ENCODE results near the gene KNSTRN.

KNSTRN gene, protein sequence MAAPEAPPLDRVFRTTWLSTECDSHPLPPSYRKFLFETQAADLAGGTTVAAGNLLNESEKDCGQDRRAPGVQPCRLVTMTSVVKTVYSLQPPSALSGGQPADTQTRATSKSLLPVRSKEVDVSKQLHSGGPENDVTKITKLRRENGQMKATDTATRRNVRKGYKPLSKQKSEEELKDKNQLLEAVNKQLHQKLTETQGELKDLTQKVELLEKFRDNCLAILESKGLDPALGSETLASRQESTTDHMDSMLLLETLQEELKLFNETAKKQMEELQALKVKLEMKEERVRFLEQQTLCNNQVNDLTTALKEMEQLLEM

DNA sequence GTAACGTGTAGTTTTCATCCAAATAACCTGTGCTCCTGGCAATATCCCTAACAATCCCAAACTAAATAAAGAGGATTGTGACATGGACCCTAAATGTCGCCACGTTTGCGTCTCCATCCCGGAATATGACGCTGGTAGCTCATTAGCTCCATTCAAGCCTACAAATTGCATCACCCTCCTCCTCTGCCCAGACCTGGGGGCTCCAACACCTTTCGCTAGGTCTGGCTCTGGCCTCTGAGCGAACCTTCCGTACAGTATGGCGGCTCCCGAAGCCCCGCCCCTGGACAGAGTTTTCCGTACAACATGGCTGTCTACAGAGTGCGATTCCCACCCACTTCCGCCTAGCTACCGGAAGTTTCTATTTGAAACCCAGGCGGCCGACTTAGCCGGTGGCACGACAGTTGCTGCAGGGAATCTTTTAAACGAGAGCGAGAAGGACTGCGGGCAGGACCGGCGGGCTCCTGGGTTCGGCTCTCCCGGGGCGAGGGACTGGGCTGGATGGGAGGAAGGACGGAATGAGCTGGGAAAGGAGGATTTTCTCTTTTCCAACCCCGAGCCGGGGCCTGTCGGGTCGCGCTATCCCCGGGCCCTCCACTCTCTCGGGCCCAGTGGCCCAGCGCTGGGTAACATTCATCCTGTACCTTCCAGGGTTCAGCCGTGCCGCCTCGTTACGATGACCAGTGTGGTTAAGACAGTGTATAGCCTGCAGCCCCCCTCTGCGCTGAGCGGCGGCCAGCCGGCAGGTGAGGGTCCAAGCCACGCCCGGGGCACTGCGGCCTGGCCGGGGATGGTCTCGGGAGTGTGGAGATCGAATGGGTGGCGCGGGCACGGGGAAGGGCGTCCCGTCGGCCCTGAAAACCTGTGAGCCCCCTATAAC lies at the start of gene KNSTRN:
Gene KNSTRN (plus strand): TSS at position 142 of the 877 bp plus-strand sequence. CDS start 115 bp downstream, at position 257.
- peak; percentile 91 for DNase-seq
- in situ Hi-C loops (cut with HindIII; ENCODE audit: low pct_ligation_motif_present, low pct_unique_long_range_greater_than_20kb, low sequenced_read_pairs) = no loop called here

DNA sequence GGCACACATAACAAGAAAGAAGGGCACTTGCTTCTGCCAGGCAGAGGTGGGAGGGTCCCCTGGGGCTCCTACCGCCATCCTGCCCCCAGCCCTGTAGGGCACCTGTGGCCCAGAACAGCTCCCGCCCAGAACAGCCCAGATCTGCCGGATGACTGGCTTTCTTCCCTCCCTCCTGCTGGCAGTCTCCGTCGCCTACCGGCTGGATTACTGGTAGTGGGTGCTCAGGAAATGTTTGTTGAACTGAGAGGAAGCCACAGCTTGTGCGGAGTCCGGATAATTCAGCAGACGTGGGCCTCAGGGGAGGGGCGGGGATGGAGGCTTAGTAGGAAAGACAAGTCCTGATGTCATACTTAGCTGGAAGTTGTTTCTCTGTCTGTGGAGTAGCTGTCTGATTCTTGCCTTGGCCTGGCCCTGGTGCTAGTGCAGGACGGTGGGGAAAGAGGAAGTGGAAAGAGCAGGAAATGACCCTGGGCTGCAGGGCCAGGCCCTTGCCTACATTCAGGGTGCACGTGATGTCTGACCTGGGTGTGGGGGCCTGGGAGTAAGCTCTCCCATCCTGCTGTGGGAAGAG lies 48.5 kb upstream of the KNSTRN start:
- in situ Hi-C loops (cut with HindIII; ENCODE audit: low pct_ligation_motif_present, low pct_unique_long_range_greater_than_20kb, low sequenced_read_pairs) = no loop called here
- no peak for DNase-seq

DNA sequence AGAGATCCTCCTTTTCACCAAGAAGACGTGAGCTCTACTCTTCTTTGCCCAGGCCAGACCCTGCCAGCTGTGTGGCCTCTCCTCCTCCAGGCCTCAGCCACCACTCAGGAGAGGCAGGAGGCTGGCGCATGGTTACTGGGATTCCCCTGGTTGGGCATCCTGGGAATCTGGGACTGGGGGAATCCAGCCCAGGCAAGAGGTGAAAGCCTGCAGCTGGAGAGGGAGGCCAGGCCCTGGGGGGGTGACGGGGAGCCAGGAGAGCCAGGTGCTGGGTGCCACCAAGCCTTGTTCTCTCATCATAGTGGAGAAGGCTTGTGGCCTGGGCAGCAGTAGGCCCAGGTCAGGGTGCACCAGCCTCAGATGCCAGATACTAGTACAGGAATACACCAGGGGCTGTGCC lies 48.0 kb upstream of the KNSTRN start:
- in situ Hi-C loops (cut with HindIII; ENCODE audit: low pct_ligation_motif_present, low pct_unique_long_range_greater_than_20kb, low sequenced_read_pairs) = no loop called here
- no peak for DNase-seq

DNA sequence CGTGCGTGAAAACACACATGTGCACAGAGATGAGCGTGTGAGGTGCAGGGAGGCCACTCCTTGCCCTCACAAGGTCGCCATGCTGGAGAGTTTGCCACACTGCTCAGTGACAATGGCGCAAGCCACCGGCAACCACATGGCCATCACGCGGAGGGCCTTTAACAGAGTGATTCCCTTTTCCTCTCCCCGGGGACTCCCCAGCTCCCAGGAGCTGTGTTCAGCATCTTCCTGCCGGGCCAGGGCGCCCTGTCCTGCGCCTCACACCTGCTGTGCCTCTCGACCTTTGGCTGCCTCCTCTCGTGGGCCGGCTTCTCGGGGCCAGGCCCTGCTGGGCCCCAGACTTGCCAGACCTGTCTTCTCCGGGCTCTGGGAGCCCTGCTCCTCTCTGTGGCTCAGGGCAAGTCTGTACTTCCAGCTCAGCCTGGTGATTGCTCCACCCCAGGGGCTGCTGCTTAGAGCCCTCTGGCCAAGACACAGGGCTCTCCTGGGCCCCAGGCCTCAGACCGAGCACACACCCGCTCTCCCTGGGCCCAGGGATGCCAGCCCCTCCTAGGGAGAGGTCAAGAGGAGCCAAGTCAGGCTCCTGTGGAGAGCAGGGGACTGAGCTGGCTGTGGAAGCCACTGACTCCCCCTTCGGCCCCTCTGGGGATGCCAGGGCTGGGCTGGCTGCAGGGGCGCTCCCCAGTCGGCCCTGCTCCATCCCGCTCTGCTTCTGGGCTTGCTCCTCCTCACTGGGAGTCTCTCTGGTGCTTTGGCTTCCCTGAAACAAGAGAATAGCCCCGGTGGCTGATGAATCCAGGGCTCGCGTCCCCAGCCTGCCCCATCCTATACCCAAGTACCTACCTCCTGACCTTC lies 47.4 kb upstream of the KNSTRN start:
- no peak for DNase-seq
- in situ Hi-C loops (cut with HindIII; ENCODE audit: low pct_ligation_motif_present, low pct_unique_long_range_greater_than_20kb, low sequenced_read_pairs) = no loop called here

DNA sequence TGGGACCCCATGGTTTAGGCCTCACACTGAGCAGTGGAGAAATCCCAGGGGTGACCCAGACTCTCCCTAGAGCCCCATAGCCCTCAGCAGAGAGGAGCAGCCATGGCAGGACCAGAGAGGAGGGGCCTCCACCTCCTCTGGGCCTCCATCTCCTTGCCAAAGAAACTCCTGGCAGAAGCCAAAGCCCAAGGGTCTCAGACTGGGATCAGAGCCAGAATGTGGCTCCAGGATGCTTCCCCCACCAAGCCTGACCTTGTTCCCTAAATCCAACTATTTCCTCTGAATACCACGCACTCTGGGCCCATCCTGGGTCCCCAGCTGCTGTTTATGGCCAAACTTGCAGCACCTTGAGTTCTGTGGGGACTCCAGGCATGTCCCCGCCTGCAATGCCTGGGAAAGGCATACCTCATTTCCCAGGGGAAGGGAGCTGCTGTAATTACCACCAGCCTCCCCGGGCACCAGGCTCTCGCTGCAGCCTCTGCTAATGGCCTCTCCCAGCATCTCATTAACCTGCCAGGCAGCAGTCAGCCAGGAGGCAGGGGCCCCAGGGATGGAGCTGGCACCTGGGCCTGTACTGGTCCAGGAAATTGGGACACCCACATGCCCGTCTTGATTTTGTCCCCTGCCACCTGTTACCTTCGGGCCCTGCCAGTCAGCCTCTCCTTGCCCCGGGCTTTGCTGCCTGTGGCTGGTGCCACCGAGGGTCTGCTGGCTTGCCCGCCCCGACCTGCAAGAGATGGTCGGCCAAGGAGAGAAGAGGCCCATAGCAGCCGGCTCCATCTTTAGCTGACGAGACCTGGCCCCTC lies 46.4 kb upstream of the KNSTRN start:
- no peak for DNase-seq
- in situ Hi-C loops (cut with HindIII; ENCODE audit: low pct_ligation_motif_present, low pct_unique_long_range_greater_than_20kb, low sequenced_read_pairs) = no loop called here

DNA sequence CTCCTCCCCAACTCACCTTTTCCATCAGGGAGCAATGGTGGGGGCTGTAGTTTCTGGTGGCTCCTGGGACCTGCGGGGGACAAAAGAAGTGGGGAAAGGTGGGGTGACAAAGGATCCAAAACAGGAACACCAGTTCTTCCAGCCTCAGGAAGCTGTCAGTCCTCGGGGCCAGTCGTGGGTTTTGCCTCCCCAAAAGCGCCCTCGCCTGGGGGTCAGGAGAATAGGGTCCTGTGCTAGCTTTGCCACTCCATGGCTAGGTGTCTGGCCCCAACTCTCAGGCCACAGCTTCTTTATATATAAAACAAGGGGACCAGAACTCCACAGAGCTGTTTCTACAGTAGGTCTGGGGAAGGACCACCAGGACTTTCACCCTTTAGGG lies 45.8 kb upstream of the KNSTRN start:
- in situ Hi-C loops (cut with HindIII; ENCODE audit: low pct_ligation_motif_present, low pct_unique_long_range_greater_than_20kb, low sequenced_read_pairs) = no loop called here
- DNase-seq = no peak

DNA sequence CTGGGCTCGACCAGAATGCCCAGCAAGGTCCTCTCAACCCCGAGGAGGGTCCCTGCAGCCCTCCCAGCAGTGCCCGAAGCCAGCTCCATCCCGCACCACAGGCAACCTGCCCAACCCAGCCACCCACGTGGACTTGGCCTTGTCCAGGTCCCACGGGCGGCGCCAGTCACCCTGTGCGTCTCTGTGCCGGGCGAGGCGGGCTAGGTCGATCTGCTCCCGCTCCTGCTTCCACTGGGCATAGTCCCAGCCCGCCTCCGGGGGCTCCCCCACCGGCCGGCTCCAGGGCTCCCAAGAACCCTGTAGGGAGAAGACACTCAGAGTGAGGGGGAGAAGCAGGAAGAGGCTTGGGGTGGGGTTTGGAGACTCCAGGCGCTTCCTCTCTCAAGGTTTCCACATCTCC lies 44.9 kb upstream of the KNSTRN start:
- no peak for DNase-seq
- in situ Hi-C loops (cut with HindIII; ENCODE audit: low pct_ligation_motif_present, low pct_unique_long_range_greater_than_20kb, low sequenced_read_pairs) = no loop called here

DNA sequence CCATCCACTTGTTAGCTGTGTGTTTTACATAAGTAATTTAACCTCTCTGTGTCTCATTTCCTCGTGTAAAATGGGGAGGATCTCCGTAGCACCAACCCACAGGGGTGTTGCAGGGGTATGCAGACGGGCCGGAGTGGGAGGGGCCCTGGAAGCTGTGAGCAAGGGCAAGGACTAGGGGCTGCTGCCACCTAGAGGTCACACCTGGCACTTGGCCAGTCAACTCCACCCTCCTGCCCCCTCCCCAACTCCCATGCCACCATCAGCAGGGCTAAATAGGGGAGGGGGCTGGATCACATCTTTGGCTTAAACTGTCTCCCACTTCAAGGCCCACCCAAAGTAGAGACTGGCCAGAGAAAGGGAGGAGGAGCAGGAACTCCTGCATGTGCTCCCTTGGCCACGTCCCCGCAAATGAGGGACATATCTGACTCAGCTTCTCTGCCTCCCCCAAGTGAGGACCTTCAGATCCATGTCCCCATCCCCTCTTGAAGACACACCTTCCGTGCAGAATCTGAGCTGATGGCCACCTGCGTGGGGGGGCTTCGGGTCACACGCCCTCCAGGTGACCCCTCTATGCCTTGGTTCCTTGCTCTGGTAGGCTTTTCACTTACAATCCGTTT lies 44.4 kb upstream of the KNSTRN start:
- in situ Hi-C loops (cut with HindIII; ENCODE audit: low pct_ligation_motif_present, low pct_unique_long_range_greater_than_20kb, low sequenced_read_pairs) = no loop called here
- peak; percentile 74 for DNase-seq

DNA sequence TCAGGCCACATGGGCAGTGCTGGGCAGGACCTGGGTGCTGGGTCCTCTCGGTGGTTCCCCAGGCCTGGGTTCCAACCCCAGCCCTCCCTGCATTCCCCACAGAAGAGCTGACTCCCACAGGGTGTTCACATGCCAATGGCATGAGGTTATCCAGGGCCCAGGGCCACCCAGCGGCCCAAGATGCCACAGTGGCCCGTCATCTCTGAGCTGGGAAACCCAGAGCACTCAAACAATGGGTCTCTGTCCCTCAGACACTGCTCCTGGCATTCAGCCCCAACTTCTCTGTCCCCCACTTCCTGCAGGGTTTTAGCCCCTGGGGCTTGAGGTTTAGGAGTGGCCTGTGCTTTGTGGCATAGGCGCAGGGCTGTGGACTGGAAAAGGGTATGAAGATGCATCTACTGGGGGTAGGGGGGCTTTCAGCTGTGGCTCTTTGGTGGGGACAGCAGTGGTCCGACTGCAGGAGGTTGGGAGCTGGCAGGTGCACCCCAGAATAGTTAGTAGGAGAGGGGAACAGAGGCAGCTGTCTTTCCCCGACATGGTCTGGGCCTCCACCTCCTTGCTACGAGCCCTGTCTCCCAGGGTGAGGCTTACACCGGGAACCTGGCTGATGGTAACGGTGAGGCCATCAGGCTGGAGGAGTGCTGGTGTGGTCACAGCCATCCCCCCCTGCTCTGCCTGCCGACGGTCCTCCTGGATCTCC lies 43.5 kb upstream of the KNSTRN start:
- in situ Hi-C loops (cut with HindIII; ENCODE audit: low pct_ligation_motif_present, low pct_unique_long_range_greater_than_20kb, low sequenced_read_pairs) = no loop called here
- peak; percentile 92 for DNase-seq

DNA sequence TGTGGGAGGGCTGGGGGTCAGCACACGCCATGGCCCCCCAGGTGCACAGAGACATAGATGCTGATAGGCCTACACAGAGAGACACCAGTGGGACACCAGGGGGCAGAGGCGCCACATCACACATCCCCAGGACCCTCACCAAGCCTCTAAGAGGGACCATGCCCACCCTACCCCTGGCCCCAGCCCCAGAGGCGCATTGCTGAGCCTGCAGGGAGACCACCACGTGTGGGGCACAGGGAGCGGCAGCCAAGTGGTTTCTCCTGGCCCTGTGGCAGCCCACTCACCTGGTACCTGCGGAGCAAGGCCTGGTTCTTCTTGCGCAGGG lies 42.9 kb upstream of the KNSTRN start:
- in situ Hi-C loops (cut with HindIII; ENCODE audit: low pct_ligation_motif_present, low pct_unique_long_range_greater_than_20kb, low sequenced_read_pairs) = no loop called here

DNA sequence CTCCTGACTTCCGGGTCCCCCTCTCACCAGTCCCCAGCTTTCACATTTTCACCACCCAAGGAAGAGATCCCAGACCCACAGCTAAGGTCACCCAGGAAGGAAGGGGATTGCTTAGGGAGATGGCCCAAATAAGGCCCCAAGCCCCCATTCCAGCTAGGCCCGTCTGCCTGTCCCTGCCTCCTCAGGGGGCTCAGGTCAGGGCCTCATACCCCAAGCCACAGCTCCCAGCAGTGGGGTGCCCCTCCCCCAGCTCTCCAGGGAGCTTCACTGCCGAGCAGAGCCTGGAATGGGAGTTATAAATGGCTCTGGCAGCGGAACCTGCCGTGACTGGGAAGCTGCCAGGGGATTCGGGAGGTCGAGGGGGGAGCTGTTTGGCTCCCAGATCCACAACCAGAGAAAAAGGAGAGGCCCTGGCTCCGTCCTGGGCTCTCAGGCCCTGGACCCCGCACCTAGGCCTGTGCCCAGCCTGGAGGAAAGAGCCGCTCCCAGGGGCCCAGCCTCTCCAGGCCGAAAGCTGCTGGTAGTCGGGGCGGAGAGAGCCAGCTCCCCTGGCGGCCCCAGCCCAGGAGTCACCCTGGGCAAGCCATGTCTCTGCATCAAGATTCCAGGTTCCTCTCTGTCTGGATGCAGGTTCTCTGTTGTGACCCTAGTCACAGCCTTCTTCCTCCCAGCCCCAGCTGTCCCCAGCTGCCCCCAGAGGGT lies 42.3 kb upstream of the KNSTRN start:
- in situ Hi-C loops (cut with HindIII; ENCODE audit: low pct_ligation_motif_present, low pct_unique_long_range_greater_than_20kb, low sequenced_read_pairs) = no loop called here
- DNase-seq = peak; percentile 55

More for the DNA sequence above, 42.9 kb upstream of the KNSTRN start:
- DNase-seq = no peak

DNA sequence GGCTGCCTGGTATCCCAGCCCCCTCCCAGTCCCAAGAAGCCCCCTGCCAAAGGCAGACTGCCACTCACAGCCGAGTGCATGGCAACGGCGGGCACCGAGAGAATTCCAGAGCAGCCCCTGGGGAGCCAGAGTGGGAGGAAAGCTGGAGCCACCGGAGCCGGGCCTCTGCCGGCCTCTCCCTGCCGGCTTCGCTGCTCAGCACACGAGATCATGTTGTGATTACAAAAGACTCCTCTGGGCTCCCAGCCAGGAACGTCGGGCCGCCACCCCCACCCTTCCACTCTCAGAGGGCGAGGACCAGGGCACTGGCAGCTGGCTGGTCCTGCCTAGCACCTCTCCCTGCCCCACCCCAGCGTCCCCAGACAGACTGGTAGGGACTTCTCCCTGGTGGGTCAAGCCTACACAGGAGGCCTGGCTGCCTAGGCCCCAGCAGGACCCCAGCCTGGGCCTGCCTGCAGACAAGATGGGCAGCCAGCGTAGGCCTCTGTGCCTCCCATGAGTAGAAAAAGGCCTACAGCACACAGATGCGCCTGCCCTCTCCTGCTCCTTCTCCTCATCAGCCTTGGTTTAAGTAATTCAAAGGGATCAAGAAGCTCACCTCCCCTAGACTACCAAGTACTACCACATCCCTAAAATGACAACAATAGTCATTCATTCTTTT lies 41.7 kb upstream of the KNSTRN start, which contains the start of gene CCDC9B:
Gene CCDC9B (minus strand): TSS at position 200 of the 661 bp plus-strand sequence. CDS start 120 bp downstream, at position 80.
- DNase-seq = peak; percentile 80
- in situ Hi-C loops (cut with HindIII; ENCODE audit: low pct_ligation_motif_present, low pct_unique_long_range_greater_than_20kb, low sequenced_read_pairs) = no loop called here

DNA sequence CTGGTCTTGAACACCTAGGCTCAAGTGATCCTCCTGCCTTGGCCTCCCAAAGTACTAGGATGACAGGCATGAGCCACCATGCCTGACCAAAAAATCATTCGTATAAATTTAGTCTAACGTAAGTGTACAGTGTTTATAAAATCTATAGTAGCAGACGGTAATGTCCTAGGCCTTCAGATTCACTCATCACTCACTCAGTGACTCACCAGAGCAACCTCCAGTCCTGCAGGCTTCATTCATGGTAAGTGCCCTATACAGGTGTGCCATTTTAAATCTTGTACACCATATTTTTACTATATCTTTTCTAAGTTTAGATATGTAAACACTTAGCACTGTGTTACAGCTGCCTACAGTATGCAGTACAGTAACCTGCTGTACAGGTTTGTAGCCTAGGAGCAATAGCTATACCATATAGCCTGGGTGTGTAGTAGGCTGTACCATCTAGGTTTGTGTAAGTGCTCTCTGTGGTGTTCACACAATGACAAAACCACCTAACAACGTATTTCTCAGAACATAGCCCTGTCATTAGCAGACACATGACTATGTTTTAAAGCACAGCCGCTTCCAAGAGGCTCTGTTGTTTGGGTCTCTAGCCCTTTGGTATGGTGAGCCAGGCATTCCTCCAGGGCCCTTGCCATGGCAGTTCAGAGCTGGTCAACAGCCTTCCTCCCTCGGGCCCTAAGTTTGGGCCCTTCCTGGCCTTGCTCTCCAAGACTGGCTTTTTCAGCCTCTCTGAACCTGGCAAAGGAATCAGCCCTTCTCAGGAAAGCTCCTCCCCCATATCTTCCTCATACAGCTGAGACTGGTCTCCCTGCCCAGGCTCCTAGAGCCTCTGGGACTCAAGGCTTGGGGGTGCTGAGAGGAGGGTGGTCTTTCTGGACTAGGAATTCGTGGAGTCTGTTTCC lies 39.9 kb upstream of the KNSTRN start:
- in situ Hi-C loops (cut with HindIII; ENCODE audit: low pct_ligation_motif_present, low pct_unique_long_range_greater_than_20kb, low sequenced_read_pairs) = no loop called here
- DNase-seq = no peak

DNA sequence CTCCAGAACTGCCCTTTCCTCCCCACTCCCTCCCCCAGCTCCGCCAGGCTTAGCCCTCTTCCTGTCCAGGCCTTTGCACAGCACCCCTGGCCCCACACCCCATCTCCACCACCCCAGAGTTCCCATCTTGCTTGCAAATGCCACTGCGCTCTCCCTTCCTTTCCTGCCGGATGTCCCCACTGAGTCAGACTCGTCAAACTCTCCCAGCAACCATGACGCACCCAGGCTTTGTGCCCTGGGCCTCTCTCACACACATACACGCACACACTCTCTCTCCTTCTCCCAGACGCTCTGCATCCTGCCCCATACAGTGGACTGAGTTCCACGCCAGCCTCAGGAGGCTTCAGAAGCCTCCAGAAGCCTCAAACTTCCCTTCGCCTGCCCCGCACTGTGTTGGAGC lies 39.0 kb upstream of the KNSTRN start:
- no peak for DNase-seq
- in situ Hi-C loops (cut with HindIII; ENCODE audit: low pct_ligation_motif_present, low pct_unique_long_range_greater_than_20kb, low sequenced_read_pairs) = no loop called here

DNA sequence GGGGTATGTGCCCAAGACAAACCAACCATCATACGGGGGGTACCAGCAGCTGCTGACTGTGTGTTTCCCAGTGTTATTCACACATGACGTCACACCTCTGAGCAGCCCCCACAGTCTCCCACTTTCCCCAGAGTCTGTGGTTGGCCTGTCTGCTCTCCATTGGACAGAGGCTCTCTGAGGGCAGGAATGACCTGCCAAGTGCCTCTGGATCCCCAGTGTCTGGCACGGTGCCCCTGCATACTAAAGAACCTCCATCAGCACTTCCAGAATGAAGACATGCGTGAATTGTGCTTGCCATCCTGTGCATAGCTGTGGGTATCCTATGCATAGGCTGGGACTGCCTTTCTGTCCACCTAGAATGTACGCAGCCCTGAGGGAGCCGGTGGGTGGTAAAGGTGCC lies 38.3 kb upstream of the KNSTRN start:
- DNase-seq = no peak
- in situ Hi-C loops (cut with HindIII; ENCODE audit: low pct_ligation_motif_present, low pct_unique_long_range_greater_than_20kb, low sequenced_read_pairs) = no loop called here

Measured in ACHN (cell line).